HG03159 (cell line): ENCODE data around the gene TMEM151A.
"Not testable (repeated sequence)": the region's sequence is repeated elsewhere in the genome, so short reads cannot be mapped to it uniquely, and the experiment has no call there.

Experiments
- ATAC-seq: cut with Tn5 transposase; IDR thresholded peaks from one replicate; pipeline ENCODE4 v1.9.1; 2021; ENCODE audit warnings: mild to moderate bottlenecking, moderate library complexity; ENCODE audit not compliant: unreplicated experiment

The TMEM151A gene

DNA sequence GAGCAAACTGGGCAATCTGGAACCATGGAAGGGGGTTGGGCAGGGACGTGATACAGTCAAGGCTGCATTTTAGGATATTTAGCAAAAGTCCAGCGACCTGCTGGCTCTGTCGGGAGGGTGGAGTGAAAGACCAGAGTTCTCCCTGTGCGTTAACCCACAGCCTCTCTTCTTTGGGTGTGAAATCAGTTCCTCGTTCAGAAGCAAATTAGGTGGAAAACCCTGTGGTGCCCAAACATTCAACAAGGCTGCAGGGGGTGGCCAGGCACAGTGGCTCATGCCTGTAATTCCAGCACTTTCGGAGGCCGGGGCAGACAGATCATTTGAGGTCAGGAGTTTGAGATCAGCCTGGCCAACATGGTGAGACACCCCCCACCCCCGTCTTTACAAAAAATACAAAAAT is 5.9 kb downstream of the TMEM151A start:
- ATAC-seq = no peak

DNA sequence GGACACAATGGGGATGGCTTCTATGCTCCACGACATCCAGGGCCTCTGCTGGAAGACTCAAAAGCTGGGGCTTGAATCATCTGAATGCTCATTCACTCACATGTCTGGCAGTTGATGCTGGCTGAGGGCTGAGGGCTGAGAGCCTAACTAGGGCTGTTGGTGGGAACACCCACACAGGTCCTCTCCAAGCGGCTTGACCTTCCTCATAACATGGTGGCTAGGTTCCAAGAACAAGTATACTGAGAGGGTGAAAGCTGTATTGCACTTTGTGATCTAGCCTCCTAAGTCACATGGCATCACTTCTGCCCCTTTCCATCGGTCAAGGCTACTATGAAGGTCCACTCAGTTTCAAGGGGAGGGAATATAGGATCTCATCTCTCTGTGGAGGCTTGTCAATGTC is 7.5 kb downstream of the TMEM151A start:
- no peak for ATAC-seq

DNA sequence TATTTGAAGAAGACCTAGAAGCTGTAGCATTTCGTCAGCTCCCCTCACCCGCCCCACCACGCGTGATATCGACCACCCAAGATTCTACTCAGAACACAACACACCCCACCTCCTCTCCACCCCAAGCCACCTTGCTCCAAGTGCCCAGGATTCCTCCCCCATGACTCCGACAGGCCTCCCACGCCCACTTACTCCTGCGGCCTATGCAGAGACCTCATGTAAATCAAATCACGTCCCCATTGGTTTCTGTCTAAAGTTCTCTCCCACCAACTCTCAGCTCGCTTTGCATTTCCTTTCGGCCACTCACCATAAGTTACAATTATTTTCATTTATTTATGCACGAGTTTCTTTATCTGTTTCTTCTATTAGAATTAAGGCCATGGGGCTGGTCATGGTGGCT is 11.0 kb downstream of the TMEM151A start:
- no peak for ATAC-seq

DNA sequence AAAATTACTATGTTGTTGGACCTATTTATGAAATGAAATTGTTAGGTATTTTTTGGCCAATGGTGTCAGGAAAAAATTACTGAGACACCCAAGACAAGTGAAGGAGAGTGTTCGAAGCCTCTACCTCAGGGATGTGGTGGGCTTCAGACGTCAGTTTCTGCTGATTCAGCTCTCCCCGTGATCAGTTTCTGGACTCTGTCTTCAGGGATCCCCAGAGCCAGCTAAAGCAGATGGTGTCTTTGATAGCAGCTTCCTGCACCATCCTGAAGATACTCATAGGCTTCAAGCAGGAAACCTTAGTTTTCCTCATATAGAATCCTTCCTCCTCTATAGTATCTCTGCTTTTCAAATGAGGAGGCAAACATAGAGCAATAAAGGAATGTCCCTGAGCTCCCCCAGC is 17.8 kb downstream of the TMEM151A start:
- ATAC-seq = no peak

DNA sequence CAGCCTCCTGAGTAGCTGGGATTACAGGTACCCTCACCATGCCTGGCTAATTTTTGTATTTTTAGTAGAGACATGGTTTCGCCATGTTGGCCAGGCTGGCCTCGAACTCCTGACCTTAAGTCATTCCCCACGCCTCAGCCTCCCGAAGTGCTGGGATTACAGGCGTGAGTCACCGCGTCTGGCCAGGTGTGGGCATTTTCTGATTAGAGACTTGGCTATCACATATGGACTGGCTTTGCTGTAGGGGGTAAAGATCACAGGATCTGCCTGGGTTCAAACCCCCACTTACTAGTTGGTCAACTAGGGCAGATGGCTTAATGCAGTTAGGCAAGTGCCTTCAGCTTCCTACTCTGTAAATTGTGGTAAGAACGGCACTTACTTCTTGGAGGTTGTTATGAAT is 18.6 kb downstream of the TMEM151A start:
- ATAC-seq = no peak

DNA sequence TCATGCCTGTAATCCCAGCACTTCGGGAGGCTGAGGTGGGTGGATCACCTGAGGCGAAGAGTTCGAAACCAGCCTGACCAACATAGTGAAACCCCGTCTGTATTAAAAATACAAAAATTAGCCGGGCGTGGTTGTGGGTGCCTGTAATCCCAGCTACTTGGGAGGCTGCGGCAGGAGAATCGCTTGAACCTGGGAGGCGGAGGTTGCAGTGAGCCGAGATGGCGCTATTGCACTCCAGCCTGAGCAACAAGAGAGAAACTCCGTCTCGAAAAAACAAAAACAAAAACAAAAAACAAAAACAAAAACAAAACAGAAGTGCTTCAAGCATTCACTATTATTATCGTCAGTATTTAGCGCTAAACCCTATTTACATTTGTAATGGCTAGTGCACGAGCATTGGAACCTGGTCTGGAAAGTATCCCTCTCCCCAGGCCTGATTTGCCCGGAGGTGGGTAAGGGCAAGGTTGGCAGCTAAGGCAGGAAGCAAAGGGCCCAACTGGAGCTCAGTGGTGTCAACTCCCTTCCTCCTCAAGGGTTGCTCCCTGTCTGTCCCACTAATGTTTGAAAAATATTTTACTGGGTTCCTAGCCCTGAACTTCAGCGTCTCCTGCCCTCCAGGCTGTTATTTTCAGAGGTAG is 19.2 kb downstream of the TMEM151A start:
- not testable (repeated sequence) for ATAC-seq

DNA sequence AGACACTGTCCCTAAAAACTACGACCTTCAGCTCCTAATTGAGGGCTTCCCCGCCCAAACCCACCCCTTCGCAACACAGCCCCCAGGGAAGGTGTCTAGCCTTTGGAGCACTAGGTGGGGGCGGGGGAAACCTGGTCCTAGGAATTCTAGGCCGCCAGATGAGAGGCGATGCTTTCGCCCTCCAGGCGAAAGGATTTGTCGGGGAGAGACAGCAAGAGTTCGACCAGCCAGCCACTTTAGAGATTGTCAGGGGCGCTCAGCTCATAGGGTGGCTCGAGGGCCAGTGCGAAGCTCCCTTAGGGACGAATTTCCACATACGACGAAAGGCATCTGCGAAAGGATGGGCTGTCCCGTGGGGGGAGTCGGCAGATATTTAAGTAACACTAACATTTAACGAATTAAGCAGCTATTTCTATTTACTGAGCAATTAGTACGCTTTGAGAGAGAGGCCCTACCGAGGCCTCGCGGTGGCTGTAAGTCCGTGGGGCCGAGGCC is 19.8 kb downstream of the TMEM151A start:
- no peak for ATAC-seq

DNA sequence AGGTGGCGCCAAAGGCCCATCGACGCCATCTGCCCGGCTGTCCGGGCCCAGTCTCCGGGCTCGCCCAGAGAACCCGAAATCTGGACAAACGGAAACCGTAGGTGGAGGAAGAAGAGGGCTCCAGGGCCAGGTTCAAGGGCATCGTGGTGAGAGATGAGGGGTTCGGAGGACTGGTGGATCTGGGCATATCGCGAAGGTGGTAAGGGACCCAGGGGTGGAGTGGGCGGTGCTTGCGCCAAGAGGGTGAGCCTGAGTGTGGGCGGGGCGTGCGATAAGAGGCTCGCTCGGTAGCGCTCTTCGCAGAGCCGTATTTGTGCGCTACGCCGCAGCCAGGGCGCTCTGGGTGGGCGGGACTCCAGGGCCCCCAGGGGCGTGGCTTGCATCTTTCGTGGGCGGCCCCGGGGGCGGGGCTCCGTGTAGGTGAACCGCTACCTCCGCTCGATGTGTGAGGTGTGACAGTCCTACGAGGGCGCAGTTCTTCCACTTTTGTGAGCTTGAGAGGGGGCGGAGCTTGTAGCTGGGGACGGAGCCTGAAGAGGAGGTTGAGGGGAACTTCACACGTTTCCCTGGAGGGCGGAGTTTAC is 20.4 kb downstream of the TMEM151A start:
- ATAC-seq = peak; percentile 67

DNA sequence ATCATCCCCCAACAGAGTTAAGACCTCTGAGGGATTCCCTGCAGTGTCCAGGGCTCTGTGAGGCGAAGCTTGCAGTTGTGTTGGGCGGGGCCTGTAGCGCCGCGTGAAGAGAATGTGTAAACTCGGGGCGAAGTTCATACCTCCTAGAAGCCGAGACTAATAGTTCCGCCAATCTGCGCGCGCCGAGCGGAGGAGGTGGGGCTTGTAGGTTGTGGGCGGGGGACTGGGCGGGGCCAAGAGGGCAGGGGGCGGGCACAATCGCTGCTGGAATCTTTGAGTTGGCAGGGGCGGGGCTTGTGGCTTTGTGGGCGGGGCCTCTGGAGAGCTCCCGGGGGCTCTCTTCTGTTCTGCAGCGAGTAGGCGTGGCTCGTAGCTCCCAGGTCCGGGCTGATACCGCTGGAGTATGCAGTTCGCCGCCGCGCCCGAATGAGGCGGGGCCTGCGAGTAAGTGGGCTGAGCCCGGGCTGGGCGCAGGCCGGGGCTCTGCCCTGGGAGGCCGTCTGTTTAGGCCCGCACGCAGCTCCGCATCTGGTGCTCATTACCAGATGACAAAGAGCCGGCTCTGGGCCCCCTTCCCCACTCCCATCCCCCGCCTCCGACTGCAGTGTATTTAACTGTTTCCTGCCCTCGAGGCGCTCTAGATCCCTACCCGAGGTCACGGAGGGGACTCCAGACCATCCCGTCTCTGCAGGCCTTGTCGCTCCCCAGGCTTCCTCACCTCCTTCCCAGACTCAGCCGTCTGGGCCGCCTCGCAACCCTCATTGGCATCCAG is 21.0 kb downstream of the TMEM151A start:
- peak; percentile 59 for ATAC-seq

DNA sequence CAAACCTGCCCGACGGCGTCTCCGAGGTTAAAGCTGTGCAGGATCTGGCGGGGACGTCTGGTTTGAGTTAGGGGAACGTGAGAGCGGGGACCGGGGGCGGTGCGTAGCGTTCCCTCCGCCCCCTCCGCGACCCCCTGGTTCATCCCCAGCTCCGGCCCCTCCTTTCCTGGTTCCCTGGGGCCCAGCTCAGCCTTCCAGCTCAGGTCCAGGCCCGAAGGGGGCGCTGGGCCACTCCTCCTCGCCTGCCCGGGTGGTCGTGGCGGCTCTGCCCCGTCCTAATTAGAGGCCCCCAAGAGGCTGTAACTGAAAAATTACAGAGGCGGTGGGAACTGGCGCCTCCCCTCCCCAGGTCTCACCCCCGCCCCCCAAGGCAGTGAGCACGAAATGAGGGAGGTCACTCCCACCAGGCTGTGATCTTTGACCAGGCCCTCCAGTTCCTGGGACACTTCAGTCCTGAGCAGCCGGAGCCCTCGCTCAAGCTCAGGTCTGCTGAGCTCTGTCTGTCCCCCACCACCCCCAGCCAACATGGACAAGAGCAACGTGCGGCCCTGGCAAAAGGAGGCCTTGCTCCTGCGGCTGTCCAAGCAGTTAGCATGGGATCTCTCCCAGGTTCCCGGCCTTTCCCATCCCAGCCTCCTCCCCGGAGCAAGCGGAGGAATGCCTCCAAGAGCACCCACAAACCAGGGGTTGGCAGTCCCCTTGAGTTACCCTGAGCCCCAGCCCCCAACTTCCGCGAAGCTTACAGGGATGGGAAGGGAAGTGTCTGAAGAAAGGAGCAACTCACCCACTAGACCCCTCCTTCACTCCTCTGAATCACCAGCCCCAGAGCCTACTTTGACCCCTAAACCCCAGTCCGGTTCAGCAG is 21.9 kb downstream of the TMEM151A start:
- no peak for ATAC-seq

DNA sequence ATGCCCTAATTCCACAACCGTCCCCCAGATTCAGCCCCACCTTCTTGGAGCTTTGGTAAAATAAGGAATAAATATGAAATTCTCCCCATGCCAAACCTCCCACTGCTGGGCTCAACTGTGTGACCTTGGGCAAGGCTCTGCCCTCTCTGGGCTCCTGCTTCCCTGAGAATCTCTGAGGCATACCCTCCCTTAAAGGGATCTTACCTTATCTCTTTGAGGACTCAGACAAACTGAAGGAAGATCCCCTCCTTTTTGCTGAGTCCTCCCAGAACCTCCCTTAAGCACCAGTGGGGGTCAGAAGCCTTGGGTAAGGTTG is 22.4 kb downstream of the TMEM151A start:
- ATAC-seq = no peak

DNA sequence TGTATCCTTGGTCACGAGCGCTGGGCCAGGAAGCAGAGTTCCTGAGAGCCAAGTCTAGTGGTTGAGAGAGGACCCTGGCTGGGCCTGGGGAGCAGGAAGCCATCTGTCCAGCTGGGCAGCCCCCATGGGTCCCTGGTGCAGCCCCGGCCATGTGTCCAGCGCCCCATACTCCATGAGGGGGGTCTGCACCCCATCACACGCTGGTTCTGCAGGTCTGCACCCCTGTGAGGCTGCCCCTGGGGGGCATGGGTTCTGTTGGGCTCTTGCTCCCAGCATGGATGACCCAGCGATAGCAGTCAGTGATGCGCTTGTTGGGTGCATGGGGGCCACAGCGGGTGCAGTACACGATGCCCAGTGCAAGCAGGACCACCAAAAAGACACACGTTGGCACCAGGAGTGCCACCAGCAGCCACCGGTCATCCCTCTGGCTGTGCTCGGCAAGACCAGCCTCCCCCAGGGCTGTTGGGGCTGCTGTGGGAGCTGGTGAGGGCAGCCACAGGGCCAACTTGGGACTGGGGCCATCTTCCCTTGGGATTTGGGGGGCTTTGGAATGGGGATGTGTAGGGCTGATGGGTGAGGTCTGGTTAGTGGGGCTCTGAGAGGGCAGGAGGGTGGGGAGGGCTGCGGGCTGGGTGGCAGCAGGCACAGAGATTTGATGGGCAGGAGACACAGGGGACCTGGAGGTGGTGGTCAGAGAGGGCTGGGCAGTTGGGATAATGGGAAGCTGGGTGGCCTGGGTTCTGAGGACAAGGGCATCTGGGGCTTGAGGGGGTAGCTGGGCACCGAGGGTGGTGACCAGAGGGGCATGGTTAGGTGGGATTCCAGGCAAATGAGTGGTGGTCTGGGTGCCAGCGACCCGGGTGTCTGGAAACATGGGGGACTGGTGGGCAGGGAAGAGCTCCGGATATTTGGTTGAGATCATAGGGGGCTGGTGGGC is 23.1 kb downstream of the TMEM151A start:
- no peak for ATAC-seq

DNA sequence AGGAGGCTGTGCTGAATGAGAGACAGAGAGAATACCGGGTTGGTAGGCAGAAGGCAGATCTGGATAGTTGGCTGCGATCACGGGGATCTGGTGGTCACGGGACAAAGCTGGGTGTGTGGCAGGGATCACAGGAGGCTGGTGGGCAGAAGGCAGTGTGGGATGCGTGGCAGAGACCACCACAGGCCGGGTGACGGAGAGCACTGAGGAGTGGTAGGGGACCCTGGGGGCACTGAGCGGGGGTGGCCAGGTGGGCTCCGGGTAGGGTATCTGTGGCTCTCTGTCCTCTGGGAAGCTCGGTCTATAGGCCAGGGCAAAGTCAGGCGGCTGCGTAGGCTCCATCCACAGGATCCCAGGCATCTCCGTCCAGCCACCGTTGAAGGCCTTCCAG is 23.8 kb downstream of the TMEM151A start:
- ATAC-seq = no peak

DNA sequence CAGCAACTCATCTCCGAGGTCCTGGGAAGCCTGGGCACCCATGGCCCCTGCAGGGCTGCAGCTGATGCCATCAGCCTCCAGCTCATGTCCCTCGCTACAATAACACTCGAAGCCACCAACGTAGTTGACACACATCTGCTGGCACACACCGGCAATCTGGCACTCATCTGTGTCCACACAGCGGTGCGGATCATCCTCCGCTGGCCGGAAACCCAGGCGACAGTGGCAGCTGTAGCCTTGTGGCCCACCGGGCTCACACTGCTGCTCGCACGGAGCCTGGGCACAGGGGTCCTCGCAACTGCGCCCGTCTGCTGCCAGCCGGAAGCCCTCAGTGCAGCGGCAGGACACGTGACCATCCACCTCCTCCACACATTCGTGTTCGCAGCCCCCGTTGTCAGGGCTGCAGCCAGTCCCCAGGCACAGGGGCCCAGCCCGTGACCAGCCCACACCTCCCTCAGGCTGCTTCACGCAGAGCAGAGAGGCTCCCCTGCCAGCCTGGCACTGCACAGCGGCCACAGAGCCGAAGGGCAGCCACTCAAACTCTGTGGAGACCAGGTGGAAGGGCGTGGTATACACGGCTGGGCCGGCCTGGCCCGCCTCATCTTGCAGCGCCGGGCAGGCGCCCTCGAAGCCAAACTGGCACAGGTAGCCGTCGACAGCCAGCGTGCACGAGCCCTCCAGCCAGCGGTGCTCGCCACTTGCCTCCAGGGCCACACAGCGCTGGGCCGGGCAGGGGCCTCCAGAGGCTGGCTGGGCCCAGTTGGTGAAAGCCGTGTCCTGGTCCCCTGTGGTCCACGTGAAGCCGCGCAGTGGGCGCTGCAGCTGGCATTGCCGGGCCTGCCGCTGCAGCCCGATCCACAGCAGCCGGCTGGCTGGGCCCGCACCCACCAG is 24.5 kb downstream of the TMEM151A start:
- no peak for ATAC-seq

DNA sequence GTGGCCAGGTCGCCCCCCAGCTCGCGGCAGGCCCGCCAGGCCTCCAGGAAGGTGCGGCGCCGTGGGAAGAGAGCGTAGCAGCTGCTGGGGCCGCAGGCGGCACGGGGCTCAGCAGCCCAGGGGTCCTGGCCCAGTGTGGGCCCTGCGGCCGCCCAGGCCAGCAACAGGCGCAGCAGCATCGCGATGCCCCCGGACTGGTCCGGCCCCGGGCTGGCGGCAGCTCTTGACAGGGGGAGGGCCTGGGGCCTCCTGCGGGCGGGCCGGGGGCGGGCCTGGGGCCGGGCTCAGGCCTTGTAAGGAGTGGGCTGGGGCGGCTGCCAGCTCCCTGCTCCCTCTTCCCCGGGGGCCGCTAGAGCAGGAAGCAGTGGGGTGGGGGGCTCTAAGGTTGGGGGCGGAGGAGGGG is 25.2 kb downstream of the TMEM151A start, which contains the start of gene CD248:
Gene CD248, minus strand, starts transcription at position 196 of the 403 bp plus-strand sequence. Its CDS starts 17 bp downstream, at position 179.
- no peak for ATAC-seq

DNA sequence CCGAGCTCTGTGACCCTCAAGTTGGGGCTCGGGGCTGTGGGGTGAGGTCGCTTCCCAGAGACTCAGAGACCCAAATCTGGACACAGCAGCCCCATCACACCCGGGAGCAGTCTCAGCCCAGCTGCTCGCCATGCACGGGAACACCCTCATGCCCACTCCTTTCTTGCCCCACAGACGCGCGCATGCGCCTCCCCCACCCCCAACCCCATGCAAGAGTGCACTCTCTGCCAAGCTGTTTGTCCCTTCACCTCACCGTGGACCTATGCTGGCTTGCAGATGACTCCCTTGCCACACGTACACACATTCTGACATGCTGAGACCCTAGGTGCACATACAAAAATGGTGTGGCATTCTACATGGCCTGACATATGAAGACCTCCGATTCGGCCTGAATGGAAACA is 25.6 kb downstream of the TMEM151A start:
- ATAC-seq = no peak

DNA sequence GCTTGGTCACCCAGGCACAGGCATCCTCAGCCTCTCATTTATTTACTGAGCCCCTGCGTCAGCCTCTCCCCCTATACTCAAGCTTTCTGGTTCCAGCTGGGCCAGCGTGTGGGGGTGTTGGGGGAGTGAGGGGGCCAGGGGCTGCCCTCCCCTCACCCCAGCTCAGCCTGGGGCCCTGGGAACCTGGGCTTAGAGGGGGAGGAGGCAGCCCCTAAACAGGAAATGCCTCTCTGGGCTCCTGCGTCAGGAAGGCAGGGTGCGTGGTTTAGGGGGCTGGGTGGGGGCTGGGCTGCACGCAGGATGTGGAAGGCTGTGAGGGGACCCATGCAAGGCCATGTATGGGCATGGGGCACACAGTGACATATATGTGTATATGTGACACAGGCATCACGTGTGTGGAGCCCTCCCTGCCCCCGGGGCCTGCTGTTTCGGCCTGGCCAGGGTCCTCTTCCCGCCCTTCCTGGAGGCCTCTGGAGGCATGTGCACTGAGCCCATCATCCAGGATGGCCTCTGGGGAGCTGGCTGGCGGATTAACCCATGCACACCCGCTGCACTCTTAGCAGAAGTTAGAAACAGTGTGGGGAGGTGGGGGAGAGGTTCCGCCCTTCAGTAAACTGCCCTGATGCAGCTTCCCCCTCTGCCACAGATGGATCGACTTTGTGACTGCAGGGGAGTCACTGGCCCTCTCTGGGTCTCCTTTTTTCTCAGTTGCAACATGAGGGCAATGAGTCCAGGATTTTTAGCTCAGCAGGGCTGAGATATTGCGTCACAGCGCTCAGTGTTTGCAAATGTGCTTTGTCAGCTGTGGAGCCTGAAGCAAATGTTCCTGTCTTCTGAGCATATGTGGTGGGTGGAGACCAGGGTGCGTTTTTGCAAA is 26.3 kb downstream of the TMEM151A start:
- ATAC-seq = no peak

DNA sequence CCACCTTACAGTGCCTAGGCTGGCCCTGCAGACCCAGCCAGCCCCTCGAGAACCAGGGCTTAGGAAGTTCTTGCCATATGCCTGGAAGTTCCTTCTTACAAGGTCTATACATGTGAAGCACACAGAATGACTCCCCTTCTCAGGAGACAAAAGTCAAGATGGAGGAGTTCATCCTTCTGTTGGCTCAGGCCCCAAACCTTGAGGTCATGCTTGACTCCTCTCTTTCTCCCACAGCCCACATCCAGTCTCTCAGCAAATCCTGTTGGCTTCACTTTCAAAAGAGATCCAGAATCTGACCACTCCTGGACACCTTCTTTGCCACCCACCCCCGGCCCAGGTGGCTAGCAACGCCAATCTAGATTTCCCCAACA is 26.9 kb downstream of the TMEM151A start:
- ATAC-seq = no peak
